ENCODE measurements around the gene ADARB1.

The ADARB1 gene

DNA sequence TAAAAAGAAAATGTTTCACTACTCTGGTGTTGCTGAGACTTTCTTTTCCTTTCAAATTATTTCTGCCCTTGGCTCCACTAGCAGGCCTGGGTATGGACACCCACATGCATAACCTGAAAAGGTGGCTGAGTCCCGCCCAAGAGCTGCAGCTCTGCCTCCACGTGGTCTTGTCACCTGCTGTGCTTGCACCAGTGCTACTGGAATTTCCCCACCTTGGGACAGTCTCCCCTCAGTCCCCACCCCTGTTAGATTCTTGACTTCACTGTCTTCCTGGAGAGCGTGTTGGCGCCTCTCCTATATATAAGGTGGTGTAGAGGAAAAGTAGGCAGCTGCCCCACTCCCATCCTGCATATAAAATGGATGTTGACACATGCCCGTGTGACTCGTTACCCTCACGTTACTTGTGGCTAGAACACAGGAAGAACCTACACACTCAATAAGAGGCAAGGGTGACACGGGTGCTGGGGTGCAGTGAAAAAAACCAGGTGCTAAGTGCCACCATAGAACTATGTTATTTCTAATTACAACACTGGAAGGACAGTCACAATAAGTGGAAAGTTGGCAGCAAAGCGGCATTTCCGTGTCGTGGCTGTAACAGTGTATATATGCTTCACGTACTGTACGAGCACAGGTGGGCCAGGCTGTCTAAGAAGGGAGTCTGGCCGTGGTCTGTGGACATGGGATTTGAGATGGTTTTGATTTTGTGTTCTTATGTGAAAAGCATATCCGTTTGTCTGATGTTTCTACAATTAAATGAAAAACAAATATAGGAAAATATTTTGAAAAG is 152.4 kb downstream of the ADARB1 start:
- Histone ChIP-seq H3K9ac (no peak overlapping the region), H3K9me3 (ENCODE audit: control insufficient read depth, low read length) (no peaks in the 10 kb centered on the region), H3K4me1 (no peaks in the 10 kb centered on the region), H3K79me2 (no peaks in the 10 kb centered on the region), H3K4me3 (ENCODE audit: low read depth, low read length) (no peak overlapping the region), H3K27ac (no peak overlapping the region), H2AFZ (no peak overlapping the region), H3K36me3 (ENCODE audit: control insufficient read depth, insufficient read depth, low read length) (no peaks in the 10 kb centered on the region), H3K4me2 (ENCODE audit: low read length) (no peak overlapping the region), H3K27me3 (ENCODE audit: control insufficient read depth, insufficient read depth, low read length) (no peaks in the 10 kb centered on the region)
- TF ChIP-seq, protein P1, sequence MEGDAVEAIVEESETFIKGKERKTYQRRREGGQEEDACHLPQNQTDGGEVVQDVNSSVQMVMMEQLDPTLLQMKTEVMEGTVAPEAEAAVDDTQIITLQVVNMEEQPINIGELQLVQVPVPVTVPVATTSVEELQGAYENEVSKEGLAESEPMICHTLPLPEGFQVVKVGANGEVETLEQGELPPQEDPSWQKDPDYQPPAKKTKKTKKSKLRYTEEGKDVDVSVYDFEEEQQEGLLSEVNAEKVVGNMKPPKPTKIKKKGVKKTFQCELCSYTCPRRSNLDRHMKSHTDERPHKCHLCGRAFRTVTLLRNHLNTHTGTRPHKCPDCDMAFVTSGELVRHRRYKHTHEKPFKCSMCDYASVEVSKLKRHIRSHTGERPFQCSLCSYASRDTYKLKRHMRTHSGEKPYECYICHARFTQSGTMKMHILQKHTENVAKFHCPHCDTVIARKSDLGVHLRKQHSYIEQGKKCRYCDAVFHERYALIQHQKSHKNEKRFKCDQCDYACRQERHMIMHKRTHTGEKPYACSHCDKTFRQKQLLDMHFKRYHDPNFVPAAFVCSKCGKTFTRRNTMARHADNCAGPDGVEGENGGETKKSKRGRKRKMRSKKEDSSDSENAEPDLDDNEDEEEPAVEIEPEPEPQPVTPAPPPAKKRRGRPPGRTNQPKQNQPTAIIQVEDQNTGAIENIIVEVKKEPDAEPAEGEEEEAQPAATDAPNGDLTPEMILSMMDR (IDR thresholded peaks at IDR 0.05), result no peak

DNA sequence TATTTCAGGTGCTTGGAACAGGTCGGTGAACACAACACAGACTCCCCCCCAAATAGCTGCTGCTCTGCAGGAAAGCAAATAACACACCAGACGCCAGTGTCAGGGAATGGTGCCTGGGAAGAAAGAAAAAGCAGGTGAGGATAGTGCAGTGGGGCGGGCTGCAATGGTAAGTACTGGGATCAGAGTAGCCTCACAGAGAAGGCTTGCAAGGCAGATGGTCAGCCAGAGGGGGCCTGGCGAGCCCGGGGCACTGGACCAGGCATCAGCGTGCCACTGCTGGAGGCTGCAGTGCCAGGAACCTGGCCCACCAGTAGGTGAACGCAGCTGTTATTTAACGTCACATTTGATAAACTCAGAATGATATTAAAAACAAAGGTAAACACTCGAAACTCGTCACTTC is 153.4 kb downstream of the ADARB1 start:
- TF ChIP-seq, protein P1 (IDR thresholded peaks at IDR 0.05), result no peak
- no peaks in the 10 kb centered on the region for H3K27me3 ChIP-seq (ENCODE audit: control insufficient read depth, insufficient read depth, low read length)
- no peaks in the 10 kb centered on the region for H3K4me1 ChIP-seq
- H3K9me3 ChIP-seq (ENCODE audit: control insufficient read depth, low read length), result no peaks in the 10 kb centered on the region
- no peaks in the 10 kb centered on the region for H3K79me2 ChIP-seq
- H3K4me2 ChIP-seq (ENCODE audit: low read length), result no peak overlapping the region
- H3K4me3 ChIP-seq (ENCODE audit: low read depth, low read length), result no peak overlapping the region
- no peaks in the 10 kb centered on the region for H3K36me3 ChIP-seq (ENCODE audit: control insufficient read depth, insufficient read depth, low read length)
- H3K9ac ChIP-seq, result no peak overlapping the region
- no peak overlapping the region for H3K27ac ChIP-seq
- no peak overlapping the region for H2AFZ ChIP-seq

- TF ChIP-seq, protein P1 (IDR thresholded peaks at IDR 0.05), result no peak
- no peak overlapping the region for H3K27ac ChIP-seq
- H3K9ac ChIP-seq, result no peak overlapping the region
Observed at GRCh38 chr21:45228171-45228641, 153.8 kb downstream of the ADARB1 start.

DNA sequence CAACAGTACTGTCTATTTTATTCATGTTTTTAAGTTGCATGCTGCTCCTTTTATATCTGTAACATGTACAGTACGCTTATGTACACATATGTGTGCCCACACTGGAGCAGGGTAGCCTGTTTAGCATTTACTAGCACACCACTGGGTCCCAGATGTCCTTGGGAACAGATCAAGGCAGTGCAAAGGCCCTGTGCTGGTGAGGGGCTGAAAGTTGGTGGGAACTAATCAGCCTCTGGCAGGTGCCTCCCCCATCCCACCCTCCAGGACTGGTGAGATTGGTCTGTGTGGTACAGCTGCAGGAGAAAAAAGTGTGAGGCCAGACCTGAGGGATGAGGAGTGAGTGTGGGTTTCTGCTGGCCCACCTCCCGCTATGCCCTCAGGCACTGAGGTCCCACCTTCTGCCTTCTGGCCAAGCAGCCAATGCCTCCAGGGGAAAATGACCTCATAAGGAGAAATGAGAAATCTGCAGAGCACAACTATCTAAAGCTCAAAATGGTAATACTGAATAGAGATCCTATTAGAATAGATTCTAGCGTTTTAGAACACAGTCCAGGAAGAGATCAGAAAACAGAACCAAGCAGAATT is 154.4 kb downstream of the ADARB1 start:
- Histone ChIP-seq H3K27ac (no peak overlapping the region), H3K27me3 (ENCODE audit: control insufficient read depth, insufficient read depth, low read length) (no peaks in the 10 kb centered on the region), H3K36me3 (ENCODE audit: control insufficient read depth, insufficient read depth, low read length) (no peaks in the 10 kb centered on the region), H3K9me3 (ENCODE audit: control insufficient read depth, low read length) (no peaks in the 10 kb centered on the region), H3K9ac (no peak overlapping the region), H3K79me2 (no peaks in the 10 kb centered on the region), H2AFZ (no peak overlapping the region), H3K4me2 (ENCODE audit: low read length) (no peak overlapping the region), H3K4me3 (ENCODE audit: low read depth, low read length) (no peak overlapping the region), H3K4me1 (no peaks in the 10 kb centered on the region)
- TF ChIP-seq, protein P1 (IDR thresholded peaks at IDR 0.05), result no peak

More at GRCh38 chr21:45228171-45228641, 153.8 kb downstream of the ADARB1 start:
- Histone ChIP-seq H3K4me3 (ENCODE audit: low read depth, low read length) (no peak overlapping the region), H3K9me3 (ENCODE audit: control insufficient read depth, low read length) (no peaks in the 10 kb centered on the region), H3K4me2 (ENCODE audit: low read length) (no peak overlapping the region), H3K4me1 (no peaks in the 10 kb centered on the region), H3K79me2 (no peaks in the 10 kb centered on the region), H3K36me3 (ENCODE audit: control insufficient read depth, insufficient read depth, low read length) (no peaks in the 10 kb centered on the region), H2AFZ (no peak overlapping the region), H3K27me3 (ENCODE audit: control insufficient read depth, insufficient read depth, low read length) (no peaks in the 10 kb centered on the region)
